ENCODE results near the gene SERPINB3.

GRCh38 chr18:63637703-63638102, 24.0 kb downstream of the SERPINB3 start:
- TF ChIP-seq GATA3 (IDR thresholded peaks at IDR 0.05; ENCODE audit: low read depth, low read length) (no peak), GATA2 (IDR thresholded peaks at IDR 0.05; ENCODE audit: low read depth, low read length) (no peak)
